Measurements from ENCODE around the gene SVIL. TPM values are rescaled to one million over a fixed set of nuclear protein-coding genes. Genes with fewer than 3 reads are reported as not detected.

SVIL gene
- total RNA-seq, 1 donor: 36.9 TPM

- Histone ChIP-seq H3K79me2 (ENCODE audit: insufficient read depth, low read length) (peaks cover 25% of the 10 kb centered on the region), H3K4me2 (ENCODE audit: insufficient read depth, low read length) (peak overlapping the region; percentile 72), H3K36me3 (ENCODE audit: insufficient read depth, low read length) (no peaks in the 10 kb centered on the region), H3K9me3 (ENCODE audit: low read depth, low read length) (no peaks in the 10 kb centered on the region), H3K4me1 (ENCODE audit: insufficient read depth, low read length) (peaks cover 52% of the 10 kb centered on the region), H4K20me1 (ENCODE audit: insufficient read depth, low read length) (no peaks in the 10 kb centered on the region), H3K27ac (ENCODE audit: low read depth, low read length) (peak overlapping the region; percentile 89), H3K27me3 (ENCODE audit: insufficient read depth, low read length) (no peaks in the 10 kb centered on the region), H2AFZ (ENCODE audit: low read length) (no peak overlapping the region), H3K4me3 (ENCODE audit: insufficient read depth, low read length) (no peak overlapping the region)
- no peak for TF ChIP-seq CTCF (IDR thresholded peaks at IDR 0.05; ENCODE audit: extremely low read depth, low read depth, low read length)
- DNase-seq (ENCODE audit: insufficient read length, low spot score, missing footprints): no peak
Measured at GRCh38 chr10:29648983-29649268, 14.2 kb upstream of the SVIL start.

GRCh38 chr10:29648114-29648982 is 13.6 kb upstream of the SVIL start:
- Histone ChIP-seq H3K4me1 (ENCODE audit: insufficient read depth, low read length) (peaks cover 58% of the 10 kb centered on the region), H2AFZ (ENCODE audit: low read length) (no peak overlapping the region), H3K4me3 (ENCODE audit: insufficient read depth, low read length) (peak overlapping the region; percentile 26), H3K36me3 (ENCODE audit: insufficient read depth, low read length) (no peaks in the 10 kb centered on the region), H3K4me2 (ENCODE audit: insufficient read depth, low read length) (peak overlapping the region; percentile 72), H3K27me3 (ENCODE audit: insufficient read depth, low read length) (no peaks in the 10 kb centered on the region), H3K27ac (ENCODE audit: low read depth, low read length) (peak overlapping the region; percentile 89), H4K20me1 (ENCODE audit: insufficient read depth, low read length) (no peaks in the 10 kb centered on the region), H3K9me3 (ENCODE audit: low read depth, low read length) (no peaks in the 10 kb centered on the region), H3K79me2 (ENCODE audit: insufficient read depth, low read length) (peaks cover 30% of the 10 kb centered on the region)
- DNase-seq (ENCODE audit: insufficient read length, low spot score, missing footprints): peak; percentile 23
- no peak for TF ChIP-seq CTCF (IDR thresholded peaks at IDR 0.05; ENCODE audit: extremely low read depth, low read depth, low read length)

- TF ChIP-seq CTCF (IDR thresholded peaks at IDR 0.05; ENCODE audit: extremely low read depth, low read depth, low read length): no peak
- peaks cover 67% of the 10 kb centered on the region for H3K4me1 ChIP-seq (ENCODE audit: insufficient read depth, low read length)
- H3K27ac ChIP-seq (ENCODE audit: low read depth, low read length): peak overlapping the region; percentile 89
- H4K20me1 ChIP-seq (ENCODE audit: insufficient read depth, low read length): no peaks in the 10 kb centered on the region
- no peaks in the 10 kb centered on the region for H3K9me3 ChIP-seq (ENCODE audit: low read depth, low read length)
- H3K27me3 ChIP-seq (ENCODE audit: insufficient read depth, low read length): no peaks in the 10 kb centered on the region
- H3K4me2 ChIP-seq (ENCODE audit: insufficient read depth, low read length): peak overlapping the region; percentile 72
- DNase-seq (ENCODE audit: insufficient read length, low spot score, missing footprints): no peak
- H2AFZ ChIP-seq (ENCODE audit: low read length): no peak overlapping the region
- peak overlapping the region; percentile 17 for H3K4me3 ChIP-seq (ENCODE audit: insufficient read depth, low read length)
- no peaks in the 10 kb centered on the region for H3K36me3 ChIP-seq (ENCODE audit: insufficient read depth, low read length)
- H3K79me2 ChIP-seq (ENCODE audit: insufficient read depth, low read length): peaks cover 29% of the 10 kb centered on the region
Measured at GRCh38 chr10:29647478-29647877, 12.7 kb upstream of the SVIL start.

GRCh38 chr10:29646960-29647461 is 12.2 kb upstream of the SVIL start:
- Histone ChIP-seq H3K79me2 (ENCODE audit: insufficient read depth, low read length) (peaks cover 30% of the 10 kb centered on the region), H3K4me2 (ENCODE audit: insufficient read depth, low read length) (peak overlapping the region; percentile 72), H3K4me3 (ENCODE audit: insufficient read depth, low read length) (peak overlapping the region; percentile 17), H3K36me3 (ENCODE audit: insufficient read depth, low read length) (no peaks in the 10 kb centered on the region), H2AFZ (ENCODE audit: low read length) (peak overlapping the region; percentile 5), H4K20me1 (ENCODE audit: insufficient read depth, low read length) (no peaks in the 10 kb centered on the region), H3K9me3 (ENCODE audit: low read depth, low read length) (no peaks in the 10 kb centered on the region), H3K4me1 (ENCODE audit: insufficient read depth, low read length) (peaks cover 69% of the 10 kb centered on the region), H3K27me3 (ENCODE audit: insufficient read depth, low read length) (no peaks in the 10 kb centered on the region), H3K27ac (ENCODE audit: low read depth, low read length) (peak overlapping the region; percentile 89)
- peak; percentile 11 for DNase-seq (ENCODE audit: insufficient read length, low spot score, missing footprints)
- no peak for TF ChIP-seq CTCF (IDR thresholded peaks at IDR 0.05; ENCODE audit: extremely low read depth, low read depth, low read length)
